ENCODE results near the gene CRYBG1. TPM values are rescaled to one million over a fixed set of nuclear protein-coding genes. Genes with fewer than 3 reads are reported as not detected.
A peak's percentile ranks its signal among the peaks of the same experiment; 100 is the strongest.

The CRYBG1 gene
- total RNA-seq, 1 experiment from 2014 or later: 10.7 TPM

DNA sequence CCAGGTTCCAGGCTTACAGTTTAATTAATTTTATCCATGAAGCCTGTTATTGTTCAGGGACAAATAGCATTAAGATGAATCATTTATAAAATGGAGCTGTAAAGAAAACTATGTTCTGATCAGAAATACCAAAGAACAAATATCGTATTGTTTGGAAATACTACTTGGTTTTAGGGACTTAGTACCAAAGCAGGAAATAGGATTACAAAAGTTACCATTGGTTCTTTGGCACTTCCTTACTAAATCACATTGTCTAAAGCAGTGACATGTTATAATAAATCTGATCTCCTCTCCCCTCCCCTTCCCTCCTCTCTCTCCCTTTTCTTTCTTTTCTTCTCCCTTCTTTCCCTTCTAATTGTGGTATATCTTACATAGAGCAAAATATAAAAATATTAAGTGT is 29.6 kb downstream of the CRYBG1 start:
- H2AFZ ChIP-seq (ENCODE audit: low read depth, low read length, poor library complexity, severe bottlenecking): no peak overlapping the region

More for the DNA sequence above, 29.6 kb downstream of the CRYBG1 start:
- intact Hi-C loops (cut with micrococcal nuclease): no loop called here
- H3K36me3 ChIP-seq (ENCODE audit: control insufficient read depth in 1 of 2, insufficient read depth in 2 of 2, low read length in 2 of 2): no peaks in the 10 kb centered on the region
- H3K4me2 ChIP-seq (ENCODE audit: low read length): no peak overlapping the region
- no peaks in the 10 kb centered on the region for H3K79me2 ChIP-seq (ENCODE audit: insufficient read depth, low read length)
- H3K27ac ChIP-seq (ENCODE audit: low read depth, low read length): no peak overlapping the region
- H4K20me1 ChIP-seq (ENCODE audit: insufficient read depth): peaks cover 5% of the 10 kb centered on the region; the same call in 1 of the 2 replicates
- no peak overlapping the region for H3K4me3 ChIP-seq (replicated peaks in 1 of 2; ENCODE audit: low read depth in 1 of 2, low read length in 2 of 2)
- H3K9ac ChIP-seq (ENCODE audit: low read length): no peak overlapping the region
- TF ChIP-seq RAD21 (IDR thresholded peaks at IDR 0.05; ENCODE audit: low read depth): no peak
- no peak; the same call in 1 of the 2 replicates for TF ChIP-seq SP1 (IDR thresholded peaks at IDR 0.05; ENCODE audit: low read depth)
- TF ChIP-seq, protein P1, sequence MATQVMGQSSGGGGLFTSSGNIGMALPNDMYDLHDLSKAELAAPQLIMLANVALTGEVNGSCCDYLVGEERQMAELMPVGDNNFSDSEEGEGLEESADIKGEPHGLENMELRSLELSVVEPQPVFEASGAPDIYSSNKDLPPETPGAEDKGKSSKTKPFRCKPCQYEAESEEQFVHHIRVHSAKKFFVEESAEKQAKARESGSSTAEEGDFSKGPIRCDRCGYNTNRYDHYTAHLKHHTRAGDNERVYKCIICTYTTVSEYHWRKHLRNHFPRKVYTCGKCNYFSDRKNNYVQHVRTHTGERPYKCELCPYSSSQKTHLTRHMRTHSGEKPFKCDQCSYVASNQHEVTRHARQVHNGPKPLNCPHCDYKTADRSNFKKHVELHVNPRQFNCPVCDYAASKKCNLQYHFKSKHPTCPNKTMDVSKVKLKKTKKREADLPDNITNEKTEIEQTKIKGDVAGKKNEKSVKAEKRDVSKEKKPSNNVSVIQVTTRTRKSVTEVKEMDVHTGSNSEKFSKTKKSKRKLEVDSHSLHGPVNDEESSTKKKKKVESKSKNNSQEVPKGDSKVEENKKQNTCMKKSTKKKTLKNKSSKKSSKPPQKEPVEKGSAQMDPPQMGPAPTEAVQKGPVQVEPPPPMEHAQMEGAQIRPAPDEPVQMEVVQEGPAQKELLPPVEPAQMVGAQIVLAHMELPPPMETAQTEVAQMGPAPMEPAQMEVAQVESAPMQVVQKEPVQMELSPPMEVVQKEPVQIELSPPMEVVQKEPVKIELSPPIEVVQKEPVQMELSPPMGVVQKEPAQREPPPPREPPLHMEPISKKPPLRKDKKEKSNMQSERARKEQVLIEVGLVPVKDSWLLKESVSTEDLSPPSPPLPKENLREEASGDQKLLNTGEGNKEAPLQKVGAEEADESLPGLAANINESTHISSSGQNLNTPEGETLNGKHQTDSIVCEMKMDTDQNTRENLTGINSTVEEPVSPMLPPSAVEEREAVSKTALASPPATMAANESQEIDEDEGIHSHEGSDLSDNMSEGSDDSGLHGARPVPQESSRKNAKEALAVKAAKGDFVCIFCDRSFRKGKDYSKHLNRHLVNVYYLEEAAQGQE (IDR thresholded peaks at IDR 0.05; ENCODE audit: low read depth): no peak
- TF ChIP-seq JUND (IDR thresholded peaks at IDR 0.05): no peak; the same call in 1 of the 2 replicates
- no peak for TF ChIP-seq CEBPB (IDR thresholded peaks at IDR 0.05; ENCODE audit: low read depth)
- TF ChIP-seq EZH2 (IDR thresholded peaks at IDR 0.05): no peak
- TF ChIP-seq POLR2AphosphoS5 (IDR thresholded peaks at IDR 0.05; ENCODE audit: low read depth, low read length): no peak
- peaks cover 0 to 5% of the 10 kb centered on the region in 2 experiments; a peak in 1 of 4 replicates for H3K4me1 ChIP-seq (ENCODE audit: control insufficient read depth in 1 of 2, insufficient read depth in 2 of 2, low read length in 2 of 2)
- RAD21 ChIA-PET (ENCODE audit: low non-redundant PET in 1 of 2, low total read pairs in 2 of 2, uncharacterized antibody in 2 of 2, unreplicated experiment in 2 of 2): no interaction called here
- H3K9me2 ChIP-seq (ENCODE audit: insufficient read depth): no peaks in the 10 kb centered on the region
- 0 out of 2 replicates have a peak, but pooled peaks have one; percentile 25 for ATAC-seq
- no peaks in the 10 kb centered on the region for H3K9me3 ChIP-seq (ENCODE audit: control insufficient read depth in 1 of 2, insufficient read depth in 1 of 2, low read depth in 1 of 2, low read length in 2 of 2)
- no peak for DNase-seq (ENCODE audit: low read depth, low spot score)
- no TSS peak for BruUV-seq (replicated peaks)
- POLR2A ChIA-PET: interaction anchor here (1.5 kb wide), 1 partner anchor 30 kb away, joined by 5 read pairs; the partner anchor contains the start of gene CRYBG1
- H3K27me3 ChIP-seq (ENCODE audit: insufficient read depth, low read length): no peaks in the 10 kb centered on the region
- CTCF ChIA-PET: no interaction called here

All from HCT116 (cell line).